ENCODE measurements around the gene PEX5L. TPM values are rescaled to one million over a fixed set of nuclear protein-coding genes. Genes with fewer than 3 reads are reported as not detected.

PEX5L gene
- total RNA-seq, 1 donor from 2014 or later: 1.0 TPM

- peaks cover 1% of the 10 kb centered on the region for H3K4me1 Mint-ChIP-seq (ENCODE audit: low read depth)
- no peaks in the 10 kb centered on the region for H3K36me3 Mint-ChIP-seq (ENCODE audit: insufficient read depth)
- no peak for TF ChIP-seq CTCF (IDR thresholded peaks at IDR 0.05; ENCODE audit: unreplicated experiment)
- no peak overlapping the region for H3K27ac Mint-ChIP-seq
- no peaks in the 10 kb centered on the region for H3K9me3 Mint-ChIP-seq (ENCODE audit: low read depth)
- no peaks in the 10 kb centered on the region for H3K27me3 Mint-ChIP-seq
- DNase-seq (ENCODE audit: low spot score, unreplicated experiment): no peak
- no peak overlapping the region for H3K4me3 Mint-ChIP-seq (ENCODE audit: low read depth)
Measured at GRCh38 chr3:179897231-179897630, 139.5 kb downstream of the PEX5L start.

- Mint-ChIP-seq H3K27me3 (no peaks in the 10 kb centered on the region), H3K9me3 (ENCODE audit: low read depth) (no peaks in the 10 kb centered on the region), H3K4me3 (ENCODE audit: low read depth) (no peak overlapping the region), H3K36me3 (ENCODE audit: insufficient read depth) (no peaks in the 10 kb centered on the region), H3K4me1 (ENCODE audit: low read depth) (peaks cover 1% of the 10 kb centered on the region), H3K27ac (no peak overlapping the region)
- no peak for TF ChIP-seq CTCF (IDR thresholded peaks at IDR 0.05; ENCODE audit: unreplicated experiment)
- no peak for DNase-seq (ENCODE audit: low spot score, unreplicated experiment)
Measured at GRCh38 chr3:179896507-179896906, 140.2 kb downstream of the PEX5L start.

GRCh38 chr3:179895330-179895729 is 141.4 kb downstream of the PEX5L start:
- DNase-seq (ENCODE audit: low spot score, unreplicated experiment): no peak
- TF ChIP-seq CTCF (IDR thresholded peaks at IDR 0.05; ENCODE audit: unreplicated experiment): no peak
- H3K27ac Mint-ChIP-seq: no peak overlapping the region
- no peaks in the 10 kb centered on the region for H3K9me3 Mint-ChIP-seq (ENCODE audit: low read depth)
- H3K4me1 Mint-ChIP-seq (ENCODE audit: low read depth): peaks cover 1% of the 10 kb centered on the region
- no peaks in the 10 kb centered on the region for H3K36me3 Mint-ChIP-seq (ENCODE audit: insufficient read depth)
- no peaks in the 10 kb centered on the region for H3K27me3 Mint-ChIP-seq
- H3K4me3 Mint-ChIP-seq (ENCODE audit: low read depth): no peak overlapping the region

- Mint-ChIP-seq H3K27me3 (peaks cover 18% of the 10 kb centered on the region), H3K4me3 (ENCODE audit: low read depth) (no peak overlapping the region), H3K36me3 (ENCODE audit: insufficient read depth) (no peaks in the 10 kb centered on the region), H3K27ac (no peak overlapping the region), H3K9me3 (ENCODE audit: low read depth) (no peaks in the 10 kb centered on the region), H3K4me1 (ENCODE audit: low read depth) (peaks cover 8% of the 10 kb centered on the region)
- no peak for TF ChIP-seq CTCF (IDR thresholded peaks at IDR 0.05; ENCODE audit: unreplicated experiment)
- DNase-seq (ENCODE audit: low spot score, unreplicated experiment): no peak
Measured at GRCh38 chr3:179887295-179887943, 149.3 kb downstream of the PEX5L start.

GRCh38 chr3:179885950-179886349 is 150.8 kb downstream of the PEX5L start:
- no peaks in the 10 kb centered on the region for H3K36me3 Mint-ChIP-seq (ENCODE audit: insufficient read depth)
- H3K27ac Mint-ChIP-seq: no peak overlapping the region
- no peak for DNase-seq (ENCODE audit: low spot score, unreplicated experiment)
- H3K27me3 Mint-ChIP-seq: peaks cover 25% of the 10 kb centered on the region
- peaks cover 9% of the 10 kb centered on the region for H3K4me1 Mint-ChIP-seq (ENCODE audit: low read depth)
- no peaks in the 10 kb centered on the region for H3K9me3 Mint-ChIP-seq (ENCODE audit: low read depth)
- no peak overlapping the region for H3K4me3 Mint-ChIP-seq (ENCODE audit: low read depth)
- no peak for TF ChIP-seq CTCF (IDR thresholded peaks at IDR 0.05; ENCODE audit: unreplicated experiment)

All from progenitor cell of endocrine pancreas (in vitro differentiated cells).